Measurements from ENCODE around the gene RAB40A.

GRCh38 chrX:103536071-103536470 lies 16.8 kb upstream of the RAB40A start:
- TF ChIP-seq CTCF (conservative IDR thresholded peaks at IDR 0.05; ENCODE audit: low read depth, low read length) (no peak), EZH2 (IDR thresholded peaks at IDR 0.05; ENCODE audit: low read length, unreplicated experiment) (no peak)
